Activated gamma-delta T cell treated with anti-CD3 and anti-CD28 coated beads, Interleukin-2, amount 50 U/mL, for 16 hours (primary cell): Measurements from ENCODE around the gene HTR3C.
"Not testable (repeated sequence)": the region's sequence is repeated elsewhere in the genome, so short reads cannot be mapped to it uniquely, and the experiment has no call there.

Source experiments
- DNase-seq: peaks from one replicate; pipeline ENCODE4 v3.0.0-alpha.2; 2020; ENCODE audit warnings: low read depth

Gene HTR3C

GRCh38 chr3:184052767-184053166 is at the start of gene HTR3C:
HTR3C (plus strand) TSS chr3:184053047; CDS start chr3:184053081, 34 bp downstream.
- DNase-seq: no peak

- DNase-seq: no peak
Measured at GRCh38 chr3:184003187-184003967, 49.5 kb upstream of the HTR3C start.

- no peak for DNase-seq
Measured at GRCh38 chr3:184004476-184004875, 48.4 kb upstream of the HTR3C start.

- no peak for DNase-seq
Measured at GRCh38 chr3:184005941-184006507, 46.8 kb upstream of the HTR3C start.

GRCh38 chr3:184007143-184007813 is 45.6 kb upstream of the HTR3C start:
- DNase-seq: not testable (repeated sequence)

GRCh38 chr3:184008161-184008560 is 44.7 kb upstream of the HTR3C start:
- no peak for DNase-seq

GRCh38 chr3:184011230-184011876 is 41.5 kb upstream of the HTR3C start:
- no peak for DNase-seq

GRCh38 chr3:184011937-184012889 is 40.6 kb upstream of the HTR3C start:
- DNase-seq: no peak

- no peak for DNase-seq
Measured at GRCh38 chr3:184015381-184016019, 37.3 kb upstream of the HTR3C start.

GRCh38 chr3:184016169-184016570 is 36.7 kb upstream of the HTR3C start:
- DNase-seq: no peak

GRCh38 chr3:184016811-184017671 is 35.8 kb upstream of the HTR3C start:
- peak; percentile 14 for DNase-seq

- peak; percentile 69 for DNase-seq
Measured at GRCh38 chr3:184017672-184018423, 35.0 kb upstream of the HTR3C start, which contains the start of gene ABCC5. ABCC5 (minus strand) TSS chr3:184017884; CDS start chr3:184014392, 3,492 bp downstream.

GRCh38 chr3:184018424-184018973 is 34.3 kb upstream of the HTR3C start:
- DNase-seq: no peak

- no peak for DNase-seq
Measured at GRCh38 chr3:184022323-184022722, 30.5 kb upstream of the HTR3C start.

GRCh38 chr3:184025256-184025655 is 27.6 kb upstream of the HTR3C start:
- DNase-seq: not testable (repeated sequence)

- not testable (repeated sequence) for DNase-seq
Measured at GRCh38 chr3:184028275-184028890, 24.5 kb upstream of the HTR3C start.

GRCh38 chr3:184029443-184029842 is 23.4 kb upstream of the HTR3C start:
- no peak for DNase-seq

GRCh38 chr3:184030536-184030935 is 22.3 kb upstream of the HTR3C start:
- no peak for DNase-seq
